GM23248 (cell line): ENCODE results near the gene SEZ6L. TPM values are rescaled to one million over a fixed set of nuclear protein-coding genes. Genes with fewer than 3 reads are reported as not detected.

Experiments used
- DNase-seq: peaks from one replicate; pipeline ENCODE4 v3.0.0-alpha.2; 2015
- H2AFZ ChIP-seq: fragments of 200-600 bp; sonication (generic); 2 replicates; pipeline ENCODE4 v1.6.1; 2016; ENCODE audit warnings: antibody characterized with exemption
- H3F3A ChIP-seq: fragments of 200-600 bp; sonication (generic); 2 replicates; pipeline ENCODE4 v1.6.1; 2016; ENCODE audit warnings: mild to moderate bottlenecking, antibody characterized with exemption, mixed run types; ENCODE audit not compliant: insufficient read depth
- H3K27ac ChIP-seq: fragments of 200-600 bp; sonication (generic); 2 replicates; pipeline ENCODE4 v1.5.1; 2016; ENCODE audit warnings: mild to moderate bottlenecking
- H3K27me3 ChIP-seq: fragments of 200-600 bp; sonication (generic); replicated peaks from 2 replicates; pipeline ENCODE4 v1.6.1; 2016; ENCODE audit warnings: mild to moderate bottlenecking; ENCODE audit not compliant: insufficient read depth
- H3K36me3 ChIP-seq: fragments of 200-600 bp; sonication (generic); 2 replicates; pipeline ENCODE4 v1.6.1; 2016; ENCODE audit warnings: low read depth, mild to moderate bottlenecking
- H3K4me1 ChIP-seq: fragments of 200-600 bp; sonication (generic); 2 replicates; pipeline ENCODE4 v1.6.1; 2016; ENCODE audit warnings: mild to moderate bottlenecking; ENCODE audit not compliant: insufficient read depth
- H3K4me2 ChIP-seq: fragments of 200-600 bp; sonication (generic); one replicate; pipeline ENCODE4 v1.6.1; 2016; ENCODE audit warnings: mild to moderate bottlenecking; ENCODE audit not compliant: unreplicated experiment
- H3K4me3 ChIP-seq: fragments of 200-600 bp; sonication (generic); 2 replicates; pipeline ENCODE4 v1.5.1; 2016; ENCODE audit warnings: mild to moderate bottlenecking
- H3K79me2 ChIP-seq: fragments of 200-600 bp; sonication (generic); 2 replicates; pipeline ENCODE4 v1.6.1; 2016; ENCODE audit warnings: mild to moderate bottlenecking; ENCODE audit not compliant: insufficient read depth
- H3K9ac ChIP-seq: fragments of 200-600 bp; sonication (generic); 2 replicates; pipeline ENCODE4 v1.6.1; 2016; ENCODE audit warnings: mild to moderate bottlenecking
- H3K9me2 ChIP-seq: fragments of 200-600 bp; sonication (generic); 2 replicates; pipeline ENCODE4 v1.6.1; 2016; ENCODE audit warnings: mixed run types, mild to moderate bottlenecking, moderate library complexity; ENCODE audit not compliant: insufficient read depth
- H3K9me3 ChIP-seq: fragments of 200-600 bp; sonication (generic); one replicate; pipeline ENCODE4 v1.6.1; 2017; ENCODE audit warnings: low read depth
- H4K20me1 ChIP-seq: fragments of 200-600 bp; sonication (generic); 2 replicates; pipeline ENCODE4 v1.6.0; 2016; ENCODE audit not compliant: insufficient read depth
- EZH2 ChIP-seq: fragments of 200-600 bp; sonication (generic); IDR thresholded peaks from 2 replicates; pipeline ENCODE4 v1.6.1; 2018; ENCODE audit warnings: antibody characterized with exemption, mild to moderate bottlenecking; ENCODE audit not compliant: insufficient read depth, poor library complexity, severe bottlenecking
- EZH2phosphoT487 ChIP-seq: fragments of 200-600 bp; sonication (generic); IDR thresholded peaks from 2 replicates; pipeline ENCODE4 v1.6.1; 2018; ENCODE audit warnings: antibody characterized with exemption, moderate library complexity, mild to moderate bottlenecking, low read depth; ENCODE audit not compliant: insufficient read depth
- WGBS, 2 experiments: methylation state at CpG; one replicate each; pipeline ENCODE4 v1.1.6; 2015 to 2017; ENCODE audit warnings: low lambda C conversion rate in 2 of 2, low coverage in 1 of 2; ENCODE audit errors: missing lambda C conversion rate in 2 of 2; 5-methylcytosine and 5-hydroxymethylcytosine counted together
- in situ Hi-C: fragments of 300-500 bp; cut with MboI; formaldehyde crosslinking; loops from 2 replicates; pipeline ENCODE4 v1.15.0; 2020
- polyA plus RNA-seq: library from polyadenylated mRNA; unstranded; fragments of >200 nt; fragmentation: Nextera tagmentation; extraction: Ambion mirVana; gene quantifications from 2 replicates; pipeline ENCODE4 v1.2.1, GENCODE V29; 2016
- total RNA-seq: library from RNA; depleted of rRNA; stranded (reverse); fragments of >200 nt; shearing (Covaris generic); gene quantifications from 2 replicates; pipeline ENCODE4 v1.2.3, GENCODE V29; 2014

SEZ6L gene
- total and polyA plus RNA-seq, 2 experiments from 2014 or later: under 0.01 to 0.18 TPM

DNA sequence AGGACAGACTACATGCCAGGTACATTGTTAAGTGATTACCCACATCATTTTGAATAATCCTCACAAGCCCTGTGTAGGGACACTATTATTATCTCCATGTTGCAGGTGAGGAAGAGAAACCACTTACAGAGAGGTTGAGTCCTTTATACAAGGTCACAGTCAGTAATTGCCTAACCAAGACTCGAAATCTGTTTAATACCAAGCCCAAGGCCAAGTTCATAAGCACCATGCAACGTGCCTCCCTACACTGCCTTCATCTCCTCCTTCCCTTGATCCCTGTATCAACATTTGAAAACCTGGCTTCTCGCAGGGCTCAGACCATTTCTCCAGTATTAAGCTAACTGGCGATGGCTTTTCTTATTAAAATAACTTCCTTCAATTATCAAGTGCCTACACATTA lies 41.7 kb upstream of the SEZ6L start:
- no peaks in the 10 kb centered on the region for H3K79me2 ChIP-seq
- H3K9ac ChIP-seq: no peak overlapping the region
- no peaks in the 10 kb centered on the region for H3K9me2 ChIP-seq
- no peaks in the 10 kb centered on the region for H3K27me3 ChIP-seq
- WGBS, 2 experiments: 10 to 16% methylated on average over 4 of the region's 4 CpGs
- no peak overlapping the region for H2AFZ ChIP-seq
- no peaks in the 10 kb centered on the region for H3K36me3 ChIP-seq
- no peak for DNase-seq
- H4K20me1 ChIP-seq: no peaks in the 10 kb centered on the region
- no peaks in the 10 kb centered on the region for H3K9me3 ChIP-seq
- no peaks in the 10 kb centered on the region for H3K4me1 ChIP-seq
- H3K4me2 ChIP-seq: no peak overlapping the region
- TF ChIP-seq EZH2phosphoT487 (no peak), EZH2 (no peak)
- H3F3A ChIP-seq: no peaks in the 10 kb centered on the region
- in situ Hi-C loops: no loop called here
- H3K27ac ChIP-seq: no peak overlapping the region
- H3K4me3 ChIP-seq: no peak overlapping the region

DNA sequence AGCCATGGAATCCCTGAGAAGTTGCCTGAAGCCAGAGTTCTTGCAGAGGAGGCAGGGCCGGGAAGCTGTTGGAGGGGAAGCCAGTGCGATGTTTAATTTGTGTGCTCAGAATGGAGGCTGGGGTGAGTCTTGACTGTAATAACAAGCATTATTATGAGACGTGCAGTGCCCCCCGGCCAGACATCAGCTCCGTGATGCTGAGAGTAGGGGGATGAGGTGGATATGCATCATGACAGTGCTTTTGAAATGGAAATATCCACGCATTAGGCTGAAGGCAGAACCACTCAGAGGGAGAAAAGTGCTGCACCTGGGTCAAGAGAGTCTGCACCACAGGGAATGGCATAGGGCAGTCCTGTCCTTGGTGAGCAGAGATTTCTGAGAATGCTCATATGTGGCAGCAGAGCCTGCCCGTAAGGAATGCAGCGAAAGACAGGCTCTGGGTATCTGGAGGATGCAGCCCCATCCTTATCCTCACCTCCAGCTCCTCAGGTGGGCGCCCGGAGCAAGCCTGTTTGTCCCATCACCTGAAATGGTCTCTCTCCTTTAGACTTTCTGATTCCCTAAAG lies 37.6 kb upstream of the SEZ6L start:
- Histone ChIP-seq H3K27ac (no peak overlapping the region), H3K9me3 (no peaks in the 10 kb centered on the region), H4K20me1 (no peaks in the 10 kb centered on the region), H3K9me2 (no peaks in the 10 kb centered on the region), H3F3A (no peaks in the 10 kb centered on the region), H3K9ac (no peak overlapping the region), H3K4me2 (no peak overlapping the region), H2AFZ (no peak overlapping the region), H3K4me3 (no peak overlapping the region), H3K27me3 (no peaks in the 10 kb centered on the region), H3K36me3 (no peaks in the 10 kb centered on the region), H3K4me1 (no peaks in the 10 kb centered on the region), H3K79me2 (no peaks in the 10 kb centered on the region)
- in situ Hi-C loops: no loop called here
- 21 to 24% methylated on average over 10 of the region's 10 CpGs for WGBS, 2 experiments
- no peak for DNase-seq
- TF ChIP-seq EZH2phosphoT487 (no peak), EZH2 (no peak)

DNA sequence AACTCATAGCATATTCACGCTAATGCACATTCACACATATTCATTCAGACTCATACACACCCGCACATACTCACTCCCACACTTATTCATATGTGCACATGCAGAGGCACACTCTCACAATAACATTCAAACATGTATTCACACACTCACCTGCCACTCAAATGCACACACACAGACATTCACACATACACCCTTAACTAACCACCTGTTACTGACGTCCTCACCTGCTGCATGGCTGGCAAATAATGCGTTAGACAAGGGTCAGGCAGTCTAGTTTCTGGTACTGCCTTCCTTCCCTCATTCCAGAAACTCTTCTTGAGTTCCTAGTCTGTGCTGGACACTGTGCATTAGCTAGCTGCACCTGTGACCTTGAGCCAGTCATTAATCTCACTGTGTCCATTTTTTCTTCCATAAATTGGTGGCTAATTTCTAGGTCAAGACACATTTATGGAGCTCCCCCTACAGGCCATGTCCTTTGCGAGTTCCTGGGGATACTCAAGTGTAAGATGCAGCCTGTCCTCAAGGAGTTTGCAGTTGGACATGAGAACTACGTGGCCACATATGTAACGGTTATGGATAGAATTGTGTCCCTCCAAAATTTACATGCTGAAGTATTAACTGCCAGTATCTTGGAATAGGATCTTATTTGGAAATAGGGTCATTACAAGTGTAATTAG lies 34.5 kb upstream of the SEZ6L start:
- WGBS, 2 experiments: 24 to 29% methylated on average over 7 of the region's 7 CpGs
- no peaks in the 10 kb centered on the region for H3K79me2 ChIP-seq
- no peak overlapping the region for H3K9ac ChIP-seq
- no peaks in the 10 kb centered on the region for H3K9me2 ChIP-seq
- no peaks in the 10 kb centered on the region for H3K36me3 ChIP-seq
- no peaks in the 10 kb centered on the region for H3K27me3 ChIP-seq
- no peak for DNase-seq
- H3K4me3 ChIP-seq: no peak overlapping the region
- in situ Hi-C loops: no loop called here
- no peak overlapping the region for H3K4me2 ChIP-seq
- no peaks in the 10 kb centered on the region for H3F3A ChIP-seq
- H2AFZ ChIP-seq: no peak overlapping the region
- no peaks in the 10 kb centered on the region for H4K20me1 ChIP-seq
- H3K4me1 ChIP-seq: no peaks in the 10 kb centered on the region
- TF ChIP-seq EZH2phosphoT487: no peak
- no peak for TF ChIP-seq EZH2
- no peak overlapping the region for H3K27ac ChIP-seq
- H3K9me3 ChIP-seq: no peaks in the 10 kb centered on the region

DNA sequence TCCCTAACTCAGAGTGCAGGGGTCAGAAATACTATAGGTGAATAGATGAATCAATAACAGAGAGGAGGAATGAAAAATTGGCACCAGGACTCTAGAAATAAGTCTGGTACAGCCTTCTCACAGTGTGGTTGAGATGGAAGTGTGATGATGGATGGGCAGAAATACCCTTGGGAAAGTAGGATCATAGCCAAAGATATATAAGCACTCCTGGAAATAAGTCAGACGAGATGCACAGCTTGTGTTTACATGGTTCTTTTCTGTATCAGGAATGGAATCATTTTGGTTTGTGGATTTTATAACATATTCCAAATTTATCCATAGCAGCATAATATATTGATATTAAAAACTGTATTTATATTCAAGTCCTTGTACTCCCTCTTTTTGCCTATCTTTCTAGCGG lies 33.5 kb upstream of the SEZ6L start:
- Histone ChIP-seq H3K9me2 (no peaks in the 10 kb centered on the region), H3K9me3 (no peaks in the 10 kb centered on the region), H3K79me2 (no peaks in the 10 kb centered on the region), H4K20me1 (no peaks in the 10 kb centered on the region), H3F3A (no peaks in the 10 kb centered on the region), H3K4me2 (no peak overlapping the region), H3K9ac (no peak overlapping the region), H3K27ac (no peak overlapping the region), H3K36me3 (no peaks in the 10 kb centered on the region), H3K4me1 (no peaks in the 10 kb centered on the region), H3K27me3 (no peaks in the 10 kb centered on the region), H2AFZ (no peak overlapping the region), H3K4me3 (no peak overlapping the region)
- TF ChIP-seq EZH2phosphoT487 (no peak), EZH2 (no peak)
- WGBS, 2 experiments: 27 to 32% methylated on average over 2 of the region's 2 CpGs
- in situ Hi-C loops: no loop called here
- DNase-seq: no peak
